A549 (cell line): ENCODE measurements around the gene ASXL2. TPM values are rescaled to one million over a fixed set of nuclear protein-coding genes. Genes with fewer than 3 reads are reported as not detected.
A peak's percentile ranks its signal among the peaks of the same experiment; 100 is the strongest.

Source experiments
- ATAC-seq, 2 experiments: fragments of 200-7000 bp in 1 of 2; fragments of >200 bp in 1 of 2; cut with Nextera tagmentation in 1 of 2; cut with Tn5 transposase in 1 of 2; 3 replicates each; pipeline versions ENCODE4 v1.8.0 to v1.9.1; 2018 to 2020; ENCODE audit warnings: mild to moderate bottlenecking in 1 of 2, moderate library complexity in 1 of 2
- CTCF ChIA-PET: fragments of 300-600 bp; sonication (Branson Sonifier 250); formaldehyde crosslinking; extraction: SDS; loops from one replicate; lab custom pipeline; 2021; ENCODE audit warnings: antibody characterized with exemption, inconsistent platforms; lab: Yijun Ruan, JAX
- POLR2A ChIA-PET: fragments of 350-600 bp; formaldehyde crosslinking; extraction: SDS; loops from one replicate; lab custom pipeline; 2021; ENCODE audit warnings: antibody characterized with exemption, inconsistent platforms; lab: Yijun Ruan, JAX
- DNase-seq, 2 experiments: peaks; one replicate each; pipeline versions ENCODE4 v3.0.0 to v3.0.0-alpha.2; 2011 to 2016; ENCODE audit warnings: low read depth in 1 of 2, low spot score in 1 of 2
- FAIRE-seq: peaks from 2 replicates; lab custom pipeline; 2011; peaks lifted over from hg19 to GRCh38; lab: Jason Lieb, UNC
- H3K27ac ChIP-seq, 2 experiments: fragments of >200 bp; sonication (Bioruptor Twin); formaldehyde crosslinking; 3 replicates each; pipeline ENCODE4 v1.5.1; 2016 to 2017
- H3K4me1 ChIP-seq: fragments of >200 bp; sonication (Bioruptor Twin); formaldehyde crosslinking; 3 replicates; pipeline ENCODE4 v1.6.1; 2016
- H3K4me2 ChIP-seq: fragments of >200 bp; sonication (Bioruptor Twin); formaldehyde crosslinking; 3 replicates; pipeline ENCODE4 v1.6.1; 2016
- H3K4me3 ChIP-seq: fragments of >200 bp; sonication (Bioruptor Twin); formaldehyde crosslinking; 3 replicates; pipeline ENCODE4 v1.5.1; 2016
- H3K9me3 ChIP-seq: fragments of >200 bp; sonication (Bioruptor Twin); formaldehyde crosslinking; 3 replicates; pipeline ENCODE4 v1.6.1; 2016
- EHMT2 ChIP-seq: fragments of 200-600 bp; sonication (generic); IDR thresholded peaks from 2 replicates; pipeline ENCODE4 v1.6.1; 2016; ENCODE audit warnings: antibody characterized with exemption, low read depth, mild to moderate bottlenecking, moderate library complexity
- ELK1 ChIP-seq: fragments of 150-350 bp; IDR thresholded peaks from 2 replicates; pipeline ENCODE4 v1.6.1; 2014; ENCODE audit warnings: low read depth, mild to moderate bottlenecking, low read length
- HDAC2 ChIP-seq: fragments of 200-600 bp; sonication (generic); IDR thresholded peaks from 2 replicates; pipeline ENCODE4 v1.6.1; 2016
- JUNB ChIP-seq: fragments of >200 bp; sonication (Bioruptor Twin); formaldehyde crosslinking; IDR thresholded peaks from 2 replicates; pipeline ENCODE4 v1.6.1; 2016
- MYC ChIP-seq: IDR thresholded peaks from 2 replicates; pipeline ENCODE4 v1.6.1; 2012; ENCODE audit warnings: mild to moderate bottlenecking, inconsistent platforms, low read length, improper control_type of control experiment, borderline replicate concordance
- PBX3 ChIP-seq: IDR thresholded peaks from 2 replicates; pipeline ENCODE4 v1.6.1; 2012
- RARB ChIP-seq: fragments of 250-450 bp; sonication (Bioruptor Pico); IDR thresholded peaks from 2 replicates; pipeline ENCODE4 v1.8.0; 2021; ENCODE audit warnings: mild to moderate bottlenecking, moderate library complexity
- RCOR1 ChIP-seq: fragments of 150-350 bp; IDR thresholded peaks from 2 replicates; pipeline ENCODE4 v1.6.1; 2014; ENCODE audit warnings: antibody characterized with exemption, low read length, low read depth
- REST ChIP-seq: fragments of 200-600 bp; sonication (generic); IDR thresholded peaks from 2 replicates; pipeline ENCODE4 v1.6.1; 2016; ENCODE audit warnings: antibody characterized with exemption, mild to moderate bottlenecking, moderate library complexity
- SMC3 ChIP-seq: fragments of >200 bp; sonication (Bioruptor Twin); formaldehyde crosslinking; IDR thresholded peaks from 3 replicates; pipeline ENCODE4 v1.6.1; 2018; ENCODE audit warnings: inconsistent platforms
- TP53 ChIP-seq: fragments of 250-450 bp; sonication (Bioruptor Pico); IDR thresholded peaks from 2 replicates; pipeline ENCODE4 v1.5.0; 2021; ENCODE audit warnings: mild to moderate bottlenecking, moderate library complexity
- ZSCAN20 ChIP-seq: fragments of 250-450 bp; sonication (Bioruptor Pico); IDR thresholded peaks from 2 replicates; pipeline ENCODE4 v1.8.0; 2022; ENCODE audit warnings: mild to moderate bottlenecking, moderate library complexity
- WGBS: methylation state at CpG from one replicate; pipeline ENCODE4 v1.1.6; 2017; ENCODE audit errors: missing lambda C conversion rate; 5-methylcytosine and 5-hydroxymethylcytosine counted together
- polyA plus RNA-seq, 4 experiments: library from polyadenylated mRNA; depleted of rRNA in 3 of 4; stranded (reverse); fragments of >200 nt; fragmentation: RNase III in 1 of 4; extraction: RNeasy Plus Mini Kit Qiagen cat#74134 plus additional on column Dnase treatment in 1 of 4; gene quantifications; 2 replicates in 3 of 4; 3 replicates in 1 of 4; pipeline ENCODE4 v1.2.3, GENCODE V29; 2011 to 2017

Gene ASXL2
- polyA plus RNA-seq, 2 of the 4 experiments (the other 2 are of a cell fraction) = 10.3 to 26.4 TPM

GRCh38 chr2:25697559-25698341, 180.5 kb downstream of the ASXL2 start (continued):
- TF ChIP-seq PBX3 = no peak

GRCh38 chr2:25692737-25693445, 185.4 kb downstream of the ASXL2 start:
- no peaks in the 10 kb centered on the region for H3K9me3 ChIP-seq
- H3K4me1 ChIP-seq = 0 out of 3 replicates have a peak, but pooled peaks cover 4% of the 10 kb centered on the region
- H3K4me3 ChIP-seq = no peak overlapping the region
- H3K27ac ChIP-seq = no peak overlapping the region
- CTCF ChIA-PET = interaction anchor here (0.7 to 8.0 kb wide), 6 partner anchors 7 to 776 kb away, joined by 3 to 80 read pairs (median 4); no protein-coding TSS in a partner anchor
- H3K4me2 ChIP-seq = no peak overlapping the region
- POLR2A ChIA-PET = no interaction called here
- WGBS = 78% methylated on average over 6 of the region's 6 CpGs
- TF ChIP-seq JUNB (no peak), REST (no peak), RARB (CRISPR knock-in tag) (no peak), TP53 (CRISPR knock-in tag) (no peak), ELK1 (no peak), EHMT2 (no peak), SMC3 (no peak), HDAC2 (no peak), RCOR1 (no peak), MYC (no peak)
- ATAC-seq (peak; percentile 69 to 70; a peak in 5 of 6 replicates), DNase-seq (no peak), FAIRE-seq (no peak)

GRCh38 chr2:25692143-25692542, 186.1 kb downstream of the ASXL2 start:
- TF ChIP-seq ZSCAN20 (CRISPR knock-in tag) = no peak
- CTCF ChIA-PET = interaction anchor here (0.7 to 8.0 kb wide), 7 partner anchors 8 to 777 kb away, joined by 3 to 80 read pairs (median 4); no protein-coding TSS in a partner anchor
- ATAC-seq (peak in 1 of 2 experiments; percentile 33; a peak in 2 of 6 replicates), DNase-seq (no peak), FAIRE-seq (no peak)
- WGBS = 67% methylated on average over 4 of the region's 4 CpGs
- no peak overlapping the region for H3K4me3 ChIP-seq
- no peak overlapping the region for H3K4me2 ChIP-seq
- H3K27ac ChIP-seq = no peak overlapping the region
- 0 out of 3 replicates have a peak, but pooled peaks cover 4% of the 10 kb centered on the region for H3K4me1 ChIP-seq
- H3K9me3 ChIP-seq = no peaks in the 10 kb centered on the region
- POLR2A ChIA-PET = no interaction called here
